ENCODE measurements around the gene CHST1.

CHST1 gene

DNA sequence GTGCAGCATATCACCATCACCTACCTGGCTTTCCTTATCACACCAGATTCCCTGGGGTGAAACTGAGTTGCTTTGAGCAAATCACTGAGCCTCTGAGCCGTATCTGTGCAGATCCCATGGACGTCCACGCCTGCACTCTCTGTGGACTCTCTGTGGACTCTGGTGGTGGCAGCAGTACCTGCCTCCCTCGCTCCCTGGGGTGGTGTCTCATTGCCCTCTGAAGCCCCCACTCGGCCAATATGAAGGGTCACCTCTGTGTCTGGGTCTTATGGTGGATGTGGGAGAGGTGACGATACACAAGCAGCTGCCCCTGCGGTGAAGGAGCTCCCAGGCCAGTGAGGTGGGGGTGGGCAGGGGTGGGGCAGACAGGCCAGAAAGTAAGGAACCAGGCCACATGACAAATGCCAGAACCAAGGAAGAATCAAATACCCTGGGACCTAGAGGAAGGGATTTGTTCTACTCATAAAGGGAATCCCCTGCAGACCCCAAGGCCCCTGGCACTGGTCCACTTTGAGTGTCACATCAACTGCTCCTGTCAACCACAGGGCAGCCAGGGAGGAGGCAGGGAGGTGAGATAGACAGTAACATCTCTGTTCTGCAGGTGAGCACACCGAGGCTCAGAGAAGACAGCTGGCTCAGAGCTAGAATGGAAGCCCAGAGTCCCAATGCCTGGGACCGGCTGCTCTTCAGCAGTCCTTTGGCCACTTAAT is 9.2 kb upstream of the CHST1 start:
- DNase-seq: no peak

DNA sequence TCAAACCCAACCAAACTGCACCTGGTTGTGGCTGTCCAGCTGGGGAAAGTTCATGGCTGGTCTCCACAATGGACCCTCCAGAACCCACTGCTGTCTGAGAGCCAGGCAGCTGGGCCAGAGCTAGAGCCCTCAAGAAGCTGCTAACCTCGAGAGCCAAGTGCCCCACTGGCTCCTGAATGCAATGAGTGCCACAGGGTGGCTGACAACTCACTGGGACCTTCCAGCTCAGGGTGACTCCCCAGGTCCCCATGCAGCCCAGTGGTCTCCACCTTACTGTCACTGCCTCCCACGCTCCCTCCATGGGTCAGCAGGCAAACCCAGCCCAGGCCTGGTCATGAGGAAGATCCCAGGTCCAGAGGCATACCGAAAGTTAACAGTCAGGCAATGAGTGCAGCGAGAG is 8.0 kb upstream of the CHST1 start:
- DNase-seq: no peak

GRCh38 chr11:45672593-45672992 is 7.2 kb upstream of the CHST1 start:
- DNase-seq: no peak

DNA sequence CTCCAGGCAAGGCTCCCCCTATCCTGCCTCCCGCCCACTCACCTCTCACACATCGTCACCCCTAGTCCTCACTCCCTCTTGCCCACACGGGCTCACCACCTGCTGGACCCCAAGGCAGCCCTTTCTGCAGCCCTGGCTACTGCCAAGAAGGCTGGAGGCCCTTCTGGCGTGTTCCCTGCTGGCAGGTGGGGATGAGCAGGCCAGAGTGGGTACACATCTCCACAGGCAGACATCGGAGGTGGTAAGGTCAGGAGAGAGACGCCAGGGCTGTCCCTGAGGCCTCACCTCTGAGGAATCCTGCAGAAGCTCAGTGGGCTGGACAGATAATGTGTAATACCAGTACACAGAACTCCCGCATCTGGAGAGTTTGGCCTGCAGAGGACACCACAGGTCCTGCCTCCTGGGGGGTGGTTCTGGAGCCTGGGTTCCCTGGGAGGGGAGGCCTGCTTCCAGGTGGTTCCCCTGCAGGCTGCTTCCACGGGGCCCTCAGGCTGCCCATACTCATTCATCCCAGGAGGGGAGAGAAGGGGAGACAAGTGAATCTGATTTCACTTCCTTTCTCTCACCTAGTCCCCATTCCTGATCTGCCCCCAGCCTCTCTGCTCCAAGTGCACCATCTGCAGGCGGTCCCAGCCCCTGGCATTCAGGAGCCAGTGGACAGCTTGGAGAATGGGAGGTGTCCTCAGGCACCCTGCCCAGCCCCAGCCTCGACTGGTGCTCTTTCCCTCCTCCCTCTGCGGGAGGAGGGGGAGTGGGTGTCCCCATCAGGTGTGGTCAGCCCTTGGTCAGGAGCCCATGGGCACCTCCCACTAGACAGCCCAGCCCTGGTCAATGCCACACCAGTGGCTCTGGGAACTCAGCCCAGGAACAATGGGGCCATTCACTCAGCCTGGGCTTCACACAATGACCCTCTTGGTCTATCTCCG is 6.1 kb upstream of the CHST1 start:
- no peak for DNase-seq

- no peak for DNase-seq
Measured at GRCh38 chr11:45670386-45671135, 5.1 kb upstream of the CHST1 start.

GRCh38 chr11:45669956-45670355 is 4.5 kb upstream of the CHST1 start:
- DNase-seq: no peak

GRCh38 chr11:45669146-45669545 is 3.7 kb upstream of the CHST1 start:
- no peak for DNase-seq

- DNase-seq: peak; percentile 7
Measured at GRCh38 chr11:45667929-45668680, 2.7 kb upstream of the CHST1 start.

DNA sequence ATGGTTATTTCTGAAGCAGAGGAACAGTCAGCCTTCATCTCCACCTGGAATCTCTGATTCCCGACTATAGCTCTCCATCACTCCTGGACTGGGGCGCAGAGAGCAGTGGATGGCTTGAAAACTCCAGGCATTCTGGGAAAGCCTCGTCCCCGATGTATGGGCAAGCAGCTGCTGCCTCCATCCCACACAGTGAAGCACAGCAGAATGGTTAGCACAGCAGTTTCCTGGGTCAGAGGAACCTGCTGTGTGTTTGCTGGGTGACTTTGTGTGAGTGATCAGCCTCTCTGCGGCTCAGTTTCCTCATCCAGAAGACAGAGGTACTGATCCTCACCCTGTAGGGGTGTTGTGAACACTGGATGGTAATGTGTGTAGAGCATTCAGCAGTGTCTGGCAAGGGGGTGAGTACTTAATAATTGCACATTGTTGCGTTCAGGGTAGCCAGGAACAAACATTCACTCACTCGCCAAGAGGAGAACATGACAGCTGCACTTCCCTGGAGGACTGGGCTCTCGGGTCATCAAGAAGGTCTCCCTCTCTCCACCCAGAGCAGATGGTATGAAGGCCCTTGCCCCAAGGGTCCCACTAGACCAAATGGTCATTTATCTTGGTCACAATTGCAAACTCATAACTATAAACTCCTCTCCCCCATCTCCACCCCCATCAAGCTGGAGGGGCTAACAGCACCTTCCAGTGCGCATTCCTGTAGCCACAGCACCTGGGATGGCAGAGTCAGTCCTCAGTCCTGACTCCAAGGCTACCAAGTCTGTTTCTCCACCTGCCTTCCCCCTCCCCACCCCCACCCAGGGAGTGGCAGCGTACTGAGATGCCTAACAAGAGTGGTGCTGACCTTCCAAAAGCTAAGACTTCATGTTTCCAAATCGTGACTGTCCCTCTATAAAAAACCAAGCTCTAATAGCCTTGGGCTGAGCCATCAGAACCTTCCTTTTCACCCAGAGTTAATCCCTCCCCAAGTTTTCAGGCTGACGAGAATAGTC is 1.5 kb upstream of the CHST1 start:
- no peak for DNase-seq

- DNase-seq: no peak
Measured at GRCh38 chr11:45665933-45666647, 668 bp upstream of the CHST1 start.

DNA sequence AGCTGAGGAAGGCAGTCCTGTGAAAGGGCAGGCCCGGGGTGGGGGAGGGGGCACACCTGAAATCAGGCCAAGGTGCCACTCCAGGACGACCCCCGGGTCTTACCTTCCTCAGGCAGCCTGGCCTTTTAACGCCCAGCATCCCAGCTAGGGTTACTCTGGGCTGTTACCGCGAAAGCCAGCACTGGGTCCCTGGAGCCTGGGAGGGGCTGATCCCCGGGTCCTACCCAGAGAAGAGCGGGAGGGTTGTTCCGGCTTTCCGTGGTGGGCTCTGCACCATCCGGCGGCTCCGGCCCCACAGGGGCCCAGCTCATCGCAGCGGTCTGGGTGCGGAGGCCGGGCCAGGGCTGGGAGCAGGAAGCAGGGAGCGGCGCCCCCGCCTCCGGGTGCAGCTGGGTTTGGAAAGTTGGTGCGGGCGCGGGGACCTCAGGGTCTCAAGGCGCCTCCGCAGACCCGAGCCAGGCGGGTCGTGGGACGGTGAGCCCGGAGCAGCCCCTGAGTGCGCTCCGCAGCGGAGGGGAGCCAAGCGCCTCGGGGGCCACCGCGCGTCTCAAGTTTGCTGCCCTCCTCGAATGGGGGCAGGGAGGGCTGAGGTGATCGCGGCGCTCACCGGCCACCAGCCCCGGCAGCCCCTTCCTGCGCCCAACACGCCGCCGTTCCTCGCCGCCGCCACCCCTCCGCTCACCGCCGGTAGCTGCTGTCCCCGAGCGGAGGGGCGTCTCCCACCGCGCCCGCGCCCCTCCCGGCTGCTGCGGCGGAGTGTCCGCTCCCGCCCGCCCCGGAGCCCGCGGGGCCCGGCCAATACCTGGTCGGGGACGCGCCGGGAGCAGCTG is 831 bp downstream of the CHST1 start:
- no peak for DNase-seq

GRCh38 chr11:45663486-45664375 is 1.7 kb downstream of the CHST1 start:
- DNase-seq: no peak

- peak; percentile 52 for DNase-seq
Measured at GRCh38 chr11:45662665-45663485, 2.5 kb downstream of the CHST1 start.

- peak; percentile 64 for DNase-seq
Measured at GRCh38 chr11:45662096-45662664, 3.2 kb downstream of the CHST1 start.

DNA sequence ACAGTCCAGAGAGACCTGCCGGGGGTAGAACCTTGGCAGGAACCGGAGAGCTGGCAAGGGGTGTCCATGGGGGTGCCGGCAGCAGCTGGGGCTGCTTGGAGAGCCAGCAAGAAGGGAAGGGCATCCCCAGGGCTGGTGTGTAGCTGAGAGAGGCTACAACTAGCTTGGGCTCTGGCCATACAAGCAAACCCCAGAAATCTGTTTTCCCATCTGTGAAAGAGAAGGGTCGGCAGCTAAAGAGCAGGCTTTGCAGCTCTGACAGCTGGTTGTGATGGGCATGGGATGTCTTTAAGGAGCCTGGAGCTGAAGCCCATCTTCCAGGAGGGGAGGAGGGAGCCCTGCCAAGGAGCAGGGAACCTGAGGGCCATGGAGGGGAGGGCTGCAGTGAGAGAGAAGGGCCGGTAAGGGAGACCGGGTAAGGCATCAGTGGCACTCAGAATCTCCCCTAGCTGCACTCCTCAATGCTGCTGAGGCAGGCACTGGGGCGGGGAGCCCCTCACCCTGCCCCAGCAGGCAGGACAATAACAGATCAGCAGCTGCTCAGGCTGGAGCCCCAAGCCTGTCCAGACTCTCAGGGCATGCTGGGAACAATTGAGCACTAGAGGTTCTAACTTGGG is 3.9 kb downstream of the CHST1 start:
- peak; percentile 63 for DNase-seq

GRCh38 chr11:45660729-45661438 is 4.5 kb downstream of the CHST1 start:
- peak; percentile 30 for DNase-seq

Data from NCI-H524 treated with DMSO at 0.1 percent for 48 hours (cell line).